Loucy (cell line): Measurements from ENCODE around the gene ZG16.

Experiments
- EZH2phosphoT487 ChIP-seq: fragments of 200-600 bp; IDR thresholded peaks from 2 replicates; pipeline ENCODE4 v1.6.1; 2018; ENCODE audit warnings: antibody characterized with exemption, mild to moderate bottlenecking, moderate library complexity, borderline replicate concordance
- TF ChIP-seq, protein P1 (sequence below): fragments of 200-600 bp; sonication (generic); conservative IDR thresholded peaks from 2 replicates; pipeline ENCODE4 v1.5.1; 2014; ENCODE audit warnings: mild to moderate bottlenecking, antibody characterized with exemption, low read length

DNA sequence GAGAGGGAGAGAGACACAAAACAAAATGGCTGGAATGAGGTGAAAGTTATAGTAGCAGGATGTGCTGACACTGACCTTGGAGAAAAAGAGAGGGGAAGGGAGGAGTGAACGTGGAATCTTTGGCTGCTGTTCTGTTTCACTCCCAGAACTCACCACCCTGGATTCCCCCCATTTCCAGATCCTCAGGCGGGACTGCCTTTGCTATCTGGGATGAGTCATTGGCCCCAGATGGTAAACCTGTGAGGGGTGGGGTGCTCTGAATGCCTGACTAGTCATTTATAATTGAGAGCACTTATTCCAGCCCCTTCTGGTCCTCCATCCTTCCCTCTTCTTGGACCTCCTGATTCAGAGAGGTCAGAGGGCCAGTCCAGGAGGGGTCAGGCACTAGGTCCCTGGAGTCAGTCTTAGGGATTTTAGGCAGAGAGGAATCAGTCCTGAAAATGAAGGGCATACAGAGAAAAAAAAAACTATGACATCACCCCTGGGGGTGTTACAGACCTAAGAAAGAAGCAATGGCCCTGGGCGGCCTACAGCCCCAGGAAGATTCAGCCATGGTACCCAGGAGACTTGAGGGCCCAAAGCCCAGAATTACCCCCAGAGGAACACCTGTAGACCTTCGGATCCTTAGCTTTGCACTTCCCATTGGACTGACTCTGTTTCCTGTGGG is 2.2 kb upstream of the ZG16 start:
- TF ChIP-seq, protein P1, sequence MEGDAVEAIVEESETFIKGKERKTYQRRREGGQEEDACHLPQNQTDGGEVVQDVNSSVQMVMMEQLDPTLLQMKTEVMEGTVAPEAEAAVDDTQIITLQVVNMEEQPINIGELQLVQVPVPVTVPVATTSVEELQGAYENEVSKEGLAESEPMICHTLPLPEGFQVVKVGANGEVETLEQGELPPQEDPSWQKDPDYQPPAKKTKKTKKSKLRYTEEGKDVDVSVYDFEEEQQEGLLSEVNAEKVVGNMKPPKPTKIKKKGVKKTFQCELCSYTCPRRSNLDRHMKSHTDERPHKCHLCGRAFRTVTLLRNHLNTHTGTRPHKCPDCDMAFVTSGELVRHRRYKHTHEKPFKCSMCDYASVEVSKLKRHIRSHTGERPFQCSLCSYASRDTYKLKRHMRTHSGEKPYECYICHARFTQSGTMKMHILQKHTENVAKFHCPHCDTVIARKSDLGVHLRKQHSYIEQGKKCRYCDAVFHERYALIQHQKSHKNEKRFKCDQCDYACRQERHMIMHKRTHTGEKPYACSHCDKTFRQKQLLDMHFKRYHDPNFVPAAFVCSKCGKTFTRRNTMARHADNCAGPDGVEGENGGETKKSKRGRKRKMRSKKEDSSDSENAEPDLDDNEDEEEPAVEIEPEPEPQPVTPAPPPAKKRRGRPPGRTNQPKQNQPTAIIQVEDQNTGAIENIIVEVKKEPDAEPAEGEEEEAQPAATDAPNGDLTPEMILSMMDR = no peak
- no peak for TF ChIP-seq EZH2phosphoT487
